Mucosa of stomach (tissue), 1 donor: Measurements from ENCODE around the gene LEMD2.

Source experiments
- H3K27me3 ChIP-seq: one replicate; pipeline ENCODE4 v1.7.0; 2013; ENCODE audit warnings: mild to moderate bottlenecking, low read length; ENCODE audit not compliant: control insufficient read depth, insufficient read depth
- H3K36me3 ChIP-seq: one replicate; pipeline ENCODE4 v1.7.0; 2013; ENCODE audit warnings: low read length; ENCODE audit not compliant: control insufficient read depth, insufficient read depth
- H3K4me1 ChIP-seq: one replicate; pipeline ENCODE4 v1.7.0; 2013; ENCODE audit warnings: mild to moderate bottlenecking, low read length; ENCODE audit not compliant: control insufficient read depth, insufficient read depth
- H3K4me3 ChIP-seq: one replicate; pipeline ENCODE4 v1.7.0; 2013; ENCODE audit warnings: low read length
- H3K9ac ChIP-seq: one replicate; pipeline ENCODE4 v1.7.0; 2013; ENCODE audit warnings: mild to moderate bottlenecking, low read length, moderate library complexity
- H3K9me3 ChIP-seq: one replicate; pipeline ENCODE4 v1.7.0; 2013; ENCODE audit warnings: mild to moderate bottlenecking, low read length, moderate library complexity; ENCODE audit not compliant: control insufficient read depth
- donor health status: Pancreatic carcinoma.

The LEMD2 gene

DNA sequence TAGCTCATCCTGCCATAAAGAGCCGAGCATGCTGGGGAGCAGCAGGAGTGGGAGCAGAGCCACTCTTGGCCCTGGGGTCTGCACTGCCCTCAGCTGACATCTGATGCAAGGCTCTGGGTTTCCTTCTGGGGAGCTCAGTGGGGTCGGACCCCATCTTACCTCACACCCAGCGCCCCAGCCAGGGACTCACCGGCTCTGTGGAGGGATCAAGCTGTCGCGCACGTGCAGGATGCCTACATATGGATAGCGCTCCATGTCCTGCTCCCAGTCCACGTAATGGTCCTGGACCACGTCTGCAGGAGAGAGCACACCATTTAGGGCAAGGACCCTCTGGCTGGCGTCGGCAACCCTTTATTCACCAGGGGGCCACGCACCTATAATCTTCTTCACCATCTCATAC lies 12.2 kb downstream of the LEMD2 start:
- Histone ChIP-seq H3K4me1 (peaks cover 13% of the 10 kb centered on the region), H3K36me3 (peaks cover 54% of the 10 kb centered on the region), H3K27me3 (no peaks in the 10 kb centered on the region), H3K9ac (no peak overlapping the region), H3K4me3 (no peak overlapping the region), H3K9me3 (no peaks in the 10 kb centered on the region)

GRCh38 chr6:33776186-33776585 lies 12.7 kb downstream of the LEMD2 start:
- H3K4me1 ChIP-seq: peaks cover 15% of the 10 kb centered on the region
- H3K27me3 ChIP-seq: no peaks in the 10 kb centered on the region
- H3K4me3 ChIP-seq: no peak overlapping the region
- H3K36me3 ChIP-seq: peaks cover 54% of the 10 kb centered on the region
- H3K9me3 ChIP-seq: no peaks in the 10 kb centered on the region
- no peak overlapping the region for H3K9ac ChIP-seq

DNA sequence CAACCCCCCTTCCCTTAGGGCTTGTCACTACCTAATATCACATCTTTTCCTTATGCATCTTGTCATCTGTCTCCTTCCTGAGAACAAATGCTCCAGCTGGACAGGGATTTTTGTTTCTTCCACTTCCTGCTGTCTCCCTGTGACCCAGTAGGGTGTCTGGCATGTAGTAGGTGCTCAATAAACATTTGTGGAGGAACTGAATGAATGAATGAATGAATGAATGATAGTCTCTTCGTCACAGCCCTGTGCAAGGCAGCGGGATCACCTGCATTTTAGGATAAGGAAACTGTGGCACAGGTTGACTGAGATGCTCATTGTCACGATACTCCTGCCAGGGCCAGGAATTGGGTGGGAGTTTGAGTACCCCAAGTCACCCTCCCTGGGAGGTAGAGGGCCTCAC lies 14.2 kb downstream of the LEMD2 start:
- Histone ChIP-seq H3K9ac (no peak overlapping the region), H3K27me3 (peaks cover 7% of the 10 kb centered on the region), H3K4me3 (no peak overlapping the region), H3K36me3 (peaks cover 45% of the 10 kb centered on the region), H3K9me3 (no peaks in the 10 kb centered on the region), H3K4me1 (peaks cover 27% of the 10 kb centered on the region)

DNA sequence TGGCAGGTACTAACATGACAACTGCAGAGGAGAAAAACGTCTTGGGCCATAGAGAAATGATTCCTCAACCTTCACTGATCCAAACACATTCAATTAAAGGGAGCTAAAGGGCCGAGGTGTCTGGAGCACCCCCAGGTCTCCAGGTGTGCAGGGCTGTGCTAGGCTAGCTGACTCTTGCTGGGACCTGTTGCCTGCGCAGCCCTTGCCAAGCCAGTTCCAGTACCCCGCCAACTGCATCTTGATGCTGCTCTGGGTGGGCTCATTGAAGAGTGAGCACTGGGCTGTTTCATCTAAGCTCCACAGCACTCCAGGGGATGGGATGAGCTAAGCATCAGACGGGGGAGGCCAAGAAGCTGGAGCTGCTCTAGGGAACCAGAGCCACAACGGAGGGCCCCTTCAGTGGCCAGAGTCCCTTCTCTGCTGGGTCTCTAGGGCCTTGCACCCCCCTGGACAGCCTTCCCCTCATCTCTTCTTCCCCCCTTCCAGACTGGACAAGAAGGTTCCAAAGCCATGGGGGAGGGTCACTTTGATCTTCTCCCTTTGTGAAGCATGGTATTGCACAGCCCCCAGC lies 15.9 kb downstream of the LEMD2 start:
- no peak overlapping the region for H3K9ac ChIP-seq
- no peaks in the 10 kb centered on the region for H3K9me3 ChIP-seq
- peaks cover 33% of the 10 kb centered on the region for H3K4me1 ChIP-seq
- peaks cover 36% of the 10 kb centered on the region for H3K36me3 ChIP-seq
- H3K27me3 ChIP-seq: peaks cover 10% of the 10 kb centered on the region
- no peak overlapping the region for H3K4me3 ChIP-seq

DNA sequence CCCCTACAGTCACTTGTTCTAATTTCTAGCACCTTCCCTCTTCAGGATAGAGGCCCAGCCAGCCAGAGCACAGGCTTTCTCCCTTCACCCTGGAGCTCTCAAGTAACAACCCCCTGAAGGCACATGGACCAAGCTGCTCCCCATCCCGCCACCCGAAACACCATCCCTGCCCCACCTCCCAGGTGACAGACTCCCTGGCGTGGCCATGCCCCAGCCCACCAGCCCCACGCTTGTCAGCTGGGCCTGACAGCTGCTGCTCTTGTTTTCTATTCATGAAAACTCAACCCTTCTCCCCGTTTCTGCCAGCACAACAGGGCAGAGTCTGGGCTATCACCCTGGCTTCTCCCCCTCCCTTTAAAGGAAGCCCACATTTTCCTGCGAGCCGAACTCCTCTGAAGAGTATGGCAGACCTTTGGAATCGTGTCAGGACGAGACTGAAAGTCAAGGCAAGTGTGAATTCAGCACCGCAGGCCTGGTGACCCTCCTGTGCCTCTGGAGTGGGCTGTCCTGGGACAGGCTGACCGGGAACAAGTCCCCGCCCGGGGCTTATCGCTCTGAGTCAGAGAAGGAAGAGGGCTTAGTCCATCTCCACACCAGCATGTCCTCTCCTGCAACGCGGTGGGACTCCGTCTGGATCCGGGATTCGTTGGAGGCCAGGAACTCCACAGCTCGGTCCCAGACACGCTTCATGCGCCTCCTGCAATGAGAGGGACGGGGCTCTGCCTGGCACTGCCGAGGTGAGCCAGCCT lies 16.7 kb downstream of the LEMD2 start:
- Histone ChIP-seq H3K27me3 (peaks cover 10% of the 10 kb centered on the region), H3K4me1 (peaks cover 33% of the 10 kb centered on the region), H3K36me3 (peaks cover 29% of the 10 kb centered on the region), H3K9ac (no peak overlapping the region), H3K4me3 (no peak overlapping the region), H3K9me3 (no peaks in the 10 kb centered on the region)

DNA sequence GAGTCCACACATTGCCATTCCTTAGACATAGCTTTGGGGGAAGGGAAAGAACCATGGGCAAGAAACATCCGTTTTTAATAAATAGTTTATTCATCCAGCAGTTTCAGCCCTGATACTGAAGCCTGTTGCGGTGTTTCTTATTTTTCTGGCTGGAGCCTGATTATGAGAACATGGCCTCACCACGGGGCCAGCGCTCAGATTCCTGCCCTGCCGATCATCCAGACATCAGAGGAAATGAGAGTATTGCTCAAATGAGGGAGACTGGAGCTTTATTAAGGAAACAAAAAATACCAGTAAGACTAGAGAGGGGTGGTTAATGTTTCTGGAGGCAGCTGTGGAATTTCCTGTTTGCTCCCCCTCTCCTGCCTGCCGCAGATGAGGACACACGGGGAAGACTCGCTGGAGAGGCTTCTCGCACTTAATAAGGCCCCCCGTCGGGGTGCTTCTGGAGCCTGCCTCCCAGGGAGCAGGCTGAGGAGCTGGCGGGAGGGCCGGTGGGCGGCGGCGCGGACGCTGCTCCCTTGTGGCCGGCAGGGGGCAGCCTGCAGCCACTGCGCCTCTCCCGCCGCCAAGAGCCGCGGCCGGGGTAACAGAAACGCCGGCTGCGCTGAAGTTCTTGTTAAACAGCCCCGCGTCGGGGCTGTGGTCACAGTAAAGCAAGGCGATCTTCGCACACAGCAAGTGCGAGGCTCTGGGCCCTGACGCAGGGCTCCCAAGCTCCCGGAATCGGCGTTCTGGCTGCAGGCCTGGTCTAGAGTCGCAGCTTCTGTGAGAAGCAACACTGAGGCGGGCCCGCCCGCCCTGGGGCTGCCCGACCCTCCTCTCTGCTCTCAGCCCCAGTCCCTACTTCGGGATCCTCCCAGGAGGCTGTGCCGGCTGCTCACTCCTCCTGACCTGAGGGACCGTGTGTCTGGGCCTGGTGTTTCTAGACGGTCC lies 17.5 kb downstream of the LEMD2 start:
- H3K27me3 ChIP-seq: peaks cover 10% of the 10 kb centered on the region
- no peak overlapping the region for H3K9ac ChIP-seq
- no peak overlapping the region for H3K4me3 ChIP-seq
- peaks cover 26% of the 10 kb centered on the region for H3K36me3 ChIP-seq
- H3K4me1 ChIP-seq: peaks cover 33% of the 10 kb centered on the region
- H3K9me3 ChIP-seq: no peaks in the 10 kb centered on the region

DNA sequence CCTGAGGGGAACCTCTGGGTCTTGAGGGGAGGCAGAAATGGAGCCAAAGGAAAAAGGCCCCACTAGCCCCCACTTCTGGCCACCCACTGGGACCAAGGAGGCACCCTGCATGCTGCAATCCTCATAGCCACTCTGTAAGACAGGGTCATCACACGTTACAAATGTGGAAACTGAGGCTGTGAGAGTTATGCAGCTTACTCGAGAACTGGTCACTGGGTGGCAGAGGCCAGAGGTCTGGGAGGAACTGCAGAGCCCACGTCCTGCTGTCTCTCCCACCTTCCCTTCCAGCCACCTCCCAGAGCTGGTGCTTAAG lies 18.1 kb downstream of the LEMD2 start:
- peaks cover 33% of the 10 kb centered on the region for H3K4me1 ChIP-seq
- no peak overlapping the region for H3K4me3 ChIP-seq
- peaks cover 24% of the 10 kb centered on the region for H3K36me3 ChIP-seq
- H3K9ac ChIP-seq: no peak overlapping the region
- H3K9me3 ChIP-seq: no peaks in the 10 kb centered on the region
- peaks cover 10% of the 10 kb centered on the region for H3K27me3 ChIP-seq

DNA sequence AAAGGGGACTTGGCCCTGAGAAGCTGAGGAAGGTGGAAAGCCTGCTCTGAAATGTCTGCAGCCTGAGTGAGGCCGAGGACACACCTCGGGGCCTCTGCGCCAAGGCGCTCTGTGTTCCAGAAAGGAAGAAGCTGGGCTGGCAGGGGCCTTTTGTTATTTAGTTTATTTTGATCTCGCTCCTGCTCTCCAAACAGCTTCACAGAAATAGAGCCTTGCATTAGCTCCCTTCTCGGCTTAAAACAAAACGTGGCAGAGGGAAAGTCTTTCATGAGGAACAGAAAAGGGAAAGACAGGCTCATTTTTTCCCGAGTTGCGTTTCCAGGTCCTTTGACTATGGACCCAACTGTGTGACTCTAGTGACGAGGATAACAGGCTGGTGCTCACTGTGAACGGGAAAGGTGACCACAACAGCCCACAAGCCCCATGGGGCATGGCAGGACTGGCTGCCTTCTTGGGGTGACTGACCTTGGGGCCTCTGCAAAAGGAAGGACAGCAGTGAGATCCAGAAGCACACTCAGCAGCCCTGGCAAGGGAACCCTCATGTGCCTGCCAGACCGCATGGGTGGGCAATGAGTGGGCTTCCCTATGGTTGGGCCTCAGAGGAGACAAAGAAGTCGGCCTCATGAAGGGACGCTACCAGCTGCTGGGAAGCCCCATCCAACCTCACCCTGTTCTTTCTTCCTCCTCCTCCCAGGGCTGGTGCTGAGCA lies 18.7 kb downstream of the LEMD2 start:
- no peak overlapping the region for H3K4me3 ChIP-seq
- peaks cover 20% of the 10 kb centered on the region for H3K36me3 ChIP-seq
- H3K27me3 ChIP-seq: peaks cover 10% of the 10 kb centered on the region
- peaks cover 33% of the 10 kb centered on the region for H3K4me1 ChIP-seq
- peak overlapping the region; percentile 6 for H3K9ac ChIP-seq
- H3K9me3 ChIP-seq: no peaks in the 10 kb centered on the region

GRCh38 chr6:33769248-33769821 lies 19.6 kb downstream of the LEMD2 start:
- H3K4me3 ChIP-seq: no peak overlapping the region
- no peaks in the 10 kb centered on the region for H3K9me3 ChIP-seq
- H3K27me3 ChIP-seq: peaks cover 10% of the 10 kb centered on the region
- H3K4me1 ChIP-seq: peaks cover 33% of the 10 kb centered on the region
- H3K9ac ChIP-seq: no peak overlapping the region
- H3K36me3 ChIP-seq: peaks cover 12% of the 10 kb centered on the region

DNA sequence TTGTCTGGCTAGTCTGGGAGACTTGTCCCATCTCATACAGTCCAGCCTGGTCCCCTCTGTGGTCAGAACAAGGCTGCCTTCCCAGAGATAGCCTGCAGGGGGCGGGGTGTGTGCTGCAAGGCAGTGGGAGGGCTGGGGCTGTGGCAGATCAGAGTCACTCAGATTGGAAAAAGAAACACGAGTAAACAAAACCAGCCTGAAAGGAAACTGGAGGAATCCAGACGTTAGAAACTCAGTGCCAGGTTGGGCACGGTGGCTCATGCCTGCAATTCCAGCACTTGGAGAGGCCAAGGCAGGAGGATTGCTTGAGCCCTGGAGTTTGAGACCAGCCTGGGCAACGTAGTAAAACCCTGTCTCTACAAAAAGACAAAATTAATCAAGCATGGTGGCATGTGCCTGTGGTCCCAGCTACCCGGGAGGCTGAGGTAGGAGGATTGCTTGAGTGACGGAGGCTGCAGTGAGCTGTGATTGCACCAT lies 20.2 kb downstream of the LEMD2 start:
- Histone ChIP-seq H3K27me3 (peaks cover 10% of the 10 kb centered on the region), H3K9me3 (no peaks in the 10 kb centered on the region)

More for the DNA sequence above, 20.2 kb downstream of the LEMD2 start:
- H3K9ac ChIP-seq: no peak overlapping the region
- peaks cover 10% of the 10 kb centered on the region for H3K36me3 ChIP-seq
- no peak overlapping the region for H3K4me3 ChIP-seq
- H3K4me1 ChIP-seq: peaks cover 33% of the 10 kb centered on the region
